ENCODE data around the gene ADH5.
"Not testable (repeated sequence)": the region's sequence is repeated elsewhere in the genome, so short reads cannot be mapped to it uniquely, and the experiment has no call there.

Gene ADH5

DNA sequence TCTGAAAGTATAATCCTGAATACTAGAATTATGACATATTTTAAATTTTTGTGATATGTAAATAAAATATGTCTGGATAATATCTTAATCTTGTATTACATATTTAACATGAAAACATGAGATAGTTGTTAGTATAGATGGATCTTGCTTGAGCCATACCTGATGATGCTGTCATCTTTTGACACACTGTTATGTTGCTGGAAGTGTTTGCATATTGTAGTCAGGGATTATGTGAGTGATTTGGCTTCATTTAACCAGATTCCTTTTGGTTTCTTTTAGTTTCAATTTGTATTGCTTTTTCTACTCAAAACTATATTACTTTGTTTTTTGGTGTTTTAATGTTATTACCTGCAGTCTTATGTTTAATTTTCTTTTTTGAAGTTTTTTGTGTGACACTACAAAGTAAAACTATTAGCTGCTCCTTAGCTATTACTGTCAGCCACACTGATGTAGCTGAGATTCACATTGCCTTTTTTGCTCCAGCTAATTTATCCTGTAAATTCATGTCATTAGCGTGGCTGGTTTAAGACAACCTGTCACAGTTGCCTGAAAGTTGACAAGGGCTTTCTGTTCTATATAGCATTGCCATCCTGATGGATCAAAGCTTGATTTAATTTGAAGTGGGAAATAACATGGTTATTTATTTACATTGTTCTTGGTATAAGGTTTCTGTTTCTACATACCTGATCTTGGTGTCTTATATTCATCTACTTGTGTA lies 59.4 kb downstream of the ADH5 start:
- peak; percentile 47 for DNase-seq (ENCODE audit: low spot score)

DNA sequence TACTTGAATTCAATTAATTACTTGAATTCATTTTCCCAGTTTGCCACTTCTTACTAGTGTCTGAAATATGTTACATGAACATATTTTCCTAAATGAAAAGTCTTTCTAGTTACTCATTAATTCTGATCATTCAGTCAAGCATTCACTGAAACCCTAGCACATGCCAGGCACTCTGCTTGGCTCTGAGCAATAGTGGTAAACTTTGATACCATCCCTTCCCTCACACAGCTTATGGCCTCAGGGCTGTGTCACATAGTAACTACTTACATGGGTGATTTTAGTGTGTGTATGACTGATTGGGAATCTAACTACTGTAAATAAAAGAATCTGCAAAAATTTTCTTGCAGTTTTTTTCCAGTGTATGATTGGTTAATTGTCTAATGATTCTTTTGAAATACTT lies 60.4 kb downstream of the ADH5 start:
- peak; percentile 90 for DNase-seq (ENCODE audit: low spot score)

DNA sequence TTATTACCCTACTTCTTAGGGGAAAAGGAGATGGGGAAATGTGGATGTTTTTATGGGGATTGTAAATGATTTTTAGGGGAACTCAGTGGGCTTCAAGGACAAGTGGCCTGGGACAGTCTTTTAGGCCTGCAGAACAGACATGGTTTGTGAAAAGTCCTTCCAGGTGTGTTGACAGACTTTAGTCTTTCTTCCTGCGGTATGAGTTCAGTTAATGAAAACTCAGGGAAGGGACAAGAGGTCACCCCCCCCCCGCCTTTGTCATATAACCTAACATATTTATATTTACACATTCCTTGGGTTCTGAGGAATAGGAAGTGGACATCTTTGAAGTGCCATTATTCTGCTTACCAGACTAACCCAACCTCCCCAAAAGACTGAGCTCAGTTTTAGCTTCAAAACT lies 61.3 kb downstream of the ADH5 start:
- peak; percentile 17 for DNase-seq (ENCODE audit: low spot score)

DNA sequence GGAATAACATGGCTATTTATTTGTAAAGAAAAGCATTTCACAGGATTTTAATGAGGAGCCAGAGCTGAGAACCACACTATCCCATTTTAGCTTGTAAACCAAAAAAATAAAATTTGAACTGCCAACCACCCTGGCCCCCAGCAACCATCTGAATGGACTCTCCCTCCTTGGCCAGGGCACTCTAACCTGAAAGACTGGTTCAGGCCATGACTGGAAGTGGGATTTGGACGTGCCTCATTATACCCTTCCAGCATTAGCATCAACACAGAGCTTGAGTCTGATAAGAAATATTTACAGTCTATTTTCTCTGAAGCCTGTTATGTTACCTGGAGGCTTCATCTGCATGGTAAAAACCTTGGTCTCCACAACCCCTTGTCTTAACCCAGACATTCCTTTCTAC lies 63.1 kb downstream of the ADH5 start:
- DNase-seq (ENCODE audit: low spot score): no peak

DNA sequence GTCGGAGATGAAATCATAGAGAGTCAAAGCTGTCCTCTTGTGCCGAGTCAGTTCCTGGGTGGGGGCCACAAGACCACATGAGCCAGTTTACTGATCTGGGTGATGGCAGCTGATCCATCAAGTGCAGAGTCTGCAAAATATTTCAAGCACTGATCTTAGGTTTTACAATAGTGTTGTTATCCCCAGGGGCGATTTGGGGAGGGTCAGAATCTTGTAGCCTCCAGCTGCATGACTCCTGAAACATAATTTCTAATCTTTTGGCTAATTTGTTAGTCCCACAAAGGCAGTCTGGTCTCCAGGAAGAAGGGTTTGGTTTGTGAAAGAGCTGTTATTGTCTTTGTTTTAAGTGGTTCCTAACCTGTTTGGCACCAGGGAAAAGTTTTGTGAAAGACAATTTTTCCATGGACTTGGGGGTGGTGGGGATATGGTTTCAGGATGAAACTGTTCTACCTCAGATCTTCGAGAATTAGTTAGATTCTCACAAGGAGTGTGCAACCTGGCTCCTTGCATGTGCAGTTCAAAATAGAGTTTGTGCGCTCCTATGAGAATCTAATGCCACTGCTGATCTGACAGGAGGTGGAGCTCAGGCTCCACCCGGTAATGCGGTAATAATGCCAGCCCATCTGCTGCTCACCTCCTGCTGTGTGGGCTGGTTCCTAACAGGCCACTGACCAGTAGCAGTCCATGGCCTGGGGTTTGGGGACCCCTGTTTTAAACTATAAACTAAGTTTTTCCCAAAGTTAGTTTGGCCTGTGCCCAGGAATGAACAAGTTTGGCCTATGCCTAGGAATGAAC lies 63.9 kb downstream of the ADH5 start:
- peak; percentile 45 for DNase-seq (ENCODE audit: low spot score)

DNA sequence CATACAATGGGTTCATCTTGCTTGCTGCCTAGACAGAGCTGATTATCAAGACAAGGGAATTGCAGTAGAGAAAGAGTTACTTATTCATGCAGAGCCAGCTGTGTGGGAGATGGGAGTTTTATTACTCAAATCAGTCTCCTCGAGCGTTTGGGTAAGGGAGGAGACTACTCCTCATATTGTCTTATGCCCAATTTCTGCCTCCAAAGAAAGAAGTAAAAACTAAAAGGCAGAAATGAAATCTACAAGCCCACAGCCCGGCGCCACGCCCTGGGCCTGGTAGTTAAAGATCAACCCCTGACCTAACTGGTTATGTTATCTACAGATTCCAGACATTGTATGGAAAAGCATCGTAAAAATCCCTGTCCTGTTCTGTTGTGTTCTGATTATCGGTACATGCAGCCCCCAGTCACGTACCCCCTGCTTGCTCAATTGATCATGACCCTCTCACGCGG lies 64.8 kb downstream of the ADH5 start:
- not testable (repeated sequence) for DNase-seq (ENCODE audit: low spot score)

DNA sequence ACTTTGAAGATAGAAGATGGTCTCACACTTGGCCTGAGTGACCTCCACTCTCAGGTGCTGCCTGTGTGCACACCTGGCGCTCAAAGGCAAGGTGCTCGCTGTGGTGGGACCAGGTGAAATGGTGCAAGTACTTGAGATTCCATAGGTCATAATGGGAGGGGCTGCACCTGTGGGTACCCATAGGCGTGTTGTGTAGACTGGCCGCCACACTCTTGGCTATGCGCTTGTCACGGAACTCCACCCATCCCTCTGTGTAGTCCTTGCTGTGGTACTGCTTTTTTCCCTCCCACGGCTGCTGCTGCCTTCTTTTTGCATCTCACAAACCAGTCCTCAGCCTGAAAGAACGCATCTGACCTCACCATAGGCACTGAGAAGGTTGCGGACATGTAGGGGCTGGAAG lies 66.0 kb downstream of the ADH5 start:
- no peak for DNase-seq (ENCODE audit: low spot score)

DNA sequence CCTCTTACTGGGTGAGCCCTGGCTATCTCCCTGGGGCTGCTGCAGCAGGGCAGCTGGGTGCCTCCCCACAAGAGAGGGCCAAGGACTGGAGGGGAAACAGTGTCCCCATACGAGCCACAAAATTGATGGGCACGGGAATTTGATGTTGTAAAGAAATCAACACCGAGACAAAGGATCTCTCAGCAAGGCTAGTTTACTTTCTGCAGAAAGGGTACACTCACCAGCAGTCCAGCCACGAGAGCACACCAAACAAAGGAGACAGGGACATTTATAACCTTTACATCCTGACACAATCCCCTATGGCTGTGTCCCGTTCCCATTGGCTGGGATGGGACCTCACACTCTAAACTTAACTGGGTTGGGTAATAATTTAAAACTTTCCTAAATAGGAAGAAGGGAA lies 67.2 kb downstream of the ADH5 start:
- DNase-seq (ENCODE audit: low spot score): no peak
